ENCODE results near the gene RHNO1. TPM values are rescaled to one million over a fixed set of nuclear protein-coding genes. Genes with fewer than 3 reads are reported as not detected.

RHNO1 gene
- 48.0 to 50.3 TPM (median 49.5 TPM) in 3 replicates for total RNA-seq (2021)
- percentile 90 among the genes with signal in this experiment for Bru-seq, nascent RNA
- long read RNA-seq, experiment 1, transcript RHNO1-210 (1 exons, 1,008 nt): minor isoform, 5 of 177 reads
- long read RNA-seq, experiment 1, transcript RHNO1-203 (2 exons, 1,605 nt): minor isoform, 13 of 177 reads
- long read RNA-seq, experiment 1, transcript RHNO1-204 (3 exons, 1,870 nt): major isoform, 140 of 177 reads
- long read RNA-seq, experiment 1, transcript RHNO1-202 (3 exons, 1,655 nt): minor isoform, 10 of 177 reads
- long read RNA-seq, experiment 1, partial matches to known transcripts: 3 of 177 reads
- long read RNA-seq, experiment 1, other reads (novel, unspliced or antisense): 6 of 177 reads
- long read RNA-seq, experiment 2, transcript RHNO1-210 (1 exons, 1,008 nt): minor isoform, 26 of 82 reads
- long read RNA-seq, experiment 2, transcript RHNO1-204 (3 exons, 1,870 nt): major isoform, 29 of 82 reads
- long read RNA-seq, experiment 2, partial matches to known transcripts: 18 of 82 reads
- long read RNA-seq, experiment 2, other reads (novel, unspliced or antisense): 2 of 82 reads
- long read RNA-seq, experiment 3, transcript RHNO1-204 (3 exons, 1,870 nt): major isoform, 50 of 55 reads
- long read RNA-seq, experiment 3, partial matches to known transcripts: 0 of 55 reads
- long read RNA-seq, experiment 3, other reads (novel, unspliced or antisense): 0 of 55 reads

- H3K27me3 Mint-ChIP-seq (ENCODE audit: low read depth): no peaks in the 10 kb centered on the region
- DNase-seq (ENCODE audit: low spot score): peak; percentile 94
- H3K27ac Mint-ChIP-seq: peak within 1 kb of the TSS; percentile 94
- H3K4me1 Mint-ChIP-seq: peaks cover 25% of the 10 kb centered on the region
- POLR2A ChIA-PET: interaction anchor here (0.6 to 2.4 kb wide), 10 partner anchors 9 to 207 kb away, joined by 3 to 24 read pairs (median 4); partner anchors contain the start of gene TULP3
- H3K36me3 Mint-ChIP-seq: peaks cover 28% of the 10 kb centered on the region
- ATAC-seq: peak; percentile 77
- peak within 1 kb of the TSS; percentile 99 for H3K4me3 Mint-ChIP-seq
- CTCF ChIA-PET: interaction anchor here (0.9 to 2.8 kb wide), 13 partner anchors 8 to 186 kb away, joined by 3 to 36 read pairs (median 5); partner anchors contain the start of gene TULP3
- H3K9me3 Mint-ChIP-seq: no peaks in the 10 kb centered on the region
- TF ChIP-seq CREM (CRISPR knock-in tag; IDR thresholded peaks at IDR 0.05): 0 out of 2 replicates have a peak, but pooled peaks have one; percentile 19
- 0 out of 2 replicates have a peak, but pooled peaks have one; percentile 64 for TF ChIP-seq RELA (CRISPR knock-in tag; IDR thresholded peaks at IDR 0.05; ENCODE audit: borderline replicate concordance)
- TF ChIP-seq TP53 (CRISPR knock-in tag; IDR thresholded peaks at IDR 0.05): peak; percentile 81
- TF ChIP-seq KAT7 (CRISPR knock-in tag; IDR thresholded peaks at IDR 0.05; ENCODE audit: borderline replicate concordance): no peak
- TF ChIP-seq JUN (CRISPR knock-in tag; IDR thresholded peaks at IDR 0.05): peak; percentile 70; the same call in 1 of the 2 replicates
- TF ChIP-seq SP1 (CRISPR knock-in tag; conservative IDR thresholded peaks at IDR 0.05): no peak; the same call in 1 of the 2 replicates
- TF ChIP-seq ZNF138 (CRISPR knock-in tag; conservative IDR thresholded peaks at IDR 0.05): no peak
- TF ChIP-seq SMAD3 (CRISPR knock-in tag; IDR thresholded peaks at IDR 0.05; ENCODE audit: borderline replicate concordance): peak; percentile 63; the same call in 1 of the 2 replicates
- peak; percentile 55; the same call in 1 of the 2 replicates for TF ChIP-seq ETV6 (CRISPR knock-in tag; IDR thresholded peaks at IDR 0.05)
- TF ChIP-seq TEAD1 (CRISPR knock-in tag; IDR thresholded peaks at IDR 0.05): peak; percentile 51
- TF ChIP-seq SOX15 (CRISPR knock-in tag; IDR thresholded peaks at IDR 0.05): no peak
- peak; percentile 95 for TF ChIP-seq USF2 (CRISPR knock-in tag; IDR thresholded peaks at IDR 0.05)
- TF ChIP-seq FOXK1 (CRISPR knock-in tag; IDR thresholded peaks at IDR 0.05): peak; percentile 22; the same call in 1 of the 2 replicates
- peak; percentile 45; the same call in 1 of the 2 replicates for TF ChIP-seq ARID4B (CRISPR knock-in tag; IDR thresholded peaks at IDR 0.05; ENCODE audit: borderline replicate concordance)
- TF ChIP-seq, protein P1, sequence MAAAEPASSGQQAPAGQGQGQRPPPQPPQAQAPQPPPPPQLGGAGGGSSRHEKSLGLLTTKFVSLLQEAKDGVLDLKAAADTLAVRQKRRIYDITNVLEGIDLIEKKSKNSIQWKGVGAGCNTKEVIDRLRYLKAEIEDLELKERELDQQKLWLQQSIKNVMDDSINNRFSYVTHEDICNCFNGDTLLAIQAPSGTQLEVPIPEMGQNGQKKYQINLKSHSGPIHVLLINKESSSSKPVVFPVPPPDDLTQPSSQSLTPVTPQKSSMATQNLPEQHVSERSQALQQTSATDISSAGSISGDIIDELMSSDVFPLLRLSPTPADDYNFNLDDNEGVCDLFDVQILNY (CRISPR knock-in tag; IDR thresholded peaks at IDR 0.05): peak; percentile 64; the same call in 1 of the 2 replicates
- 0 out of 2 replicates have a peak, but pooled peaks have one; percentile 56 for TF ChIP-seq MAX (CRISPR knock-in tag; IDR thresholded peaks at IDR 0.05)
- TF ChIP-seq NFE2L1 (CRISPR knock-in tag; IDR thresholded peaks at IDR 0.05): peak; percentile 43; the same call in 1 of the 2 replicates
- 0 out of 2 replicates have a peak, but pooled peaks have one; percentile 17 for TF ChIP-seq NR3C1 (CRISPR knock-in tag; conservative IDR thresholded peaks at IDR 0.05; ENCODE audit: low read depth)
- no peak for TF ChIP-seq ZNF532 (CRISPR knock-in tag; IDR thresholded peaks at IDR 0.05; ENCODE audit: borderline replicate concordance)
- TF ChIP-seq, protein P2, sequence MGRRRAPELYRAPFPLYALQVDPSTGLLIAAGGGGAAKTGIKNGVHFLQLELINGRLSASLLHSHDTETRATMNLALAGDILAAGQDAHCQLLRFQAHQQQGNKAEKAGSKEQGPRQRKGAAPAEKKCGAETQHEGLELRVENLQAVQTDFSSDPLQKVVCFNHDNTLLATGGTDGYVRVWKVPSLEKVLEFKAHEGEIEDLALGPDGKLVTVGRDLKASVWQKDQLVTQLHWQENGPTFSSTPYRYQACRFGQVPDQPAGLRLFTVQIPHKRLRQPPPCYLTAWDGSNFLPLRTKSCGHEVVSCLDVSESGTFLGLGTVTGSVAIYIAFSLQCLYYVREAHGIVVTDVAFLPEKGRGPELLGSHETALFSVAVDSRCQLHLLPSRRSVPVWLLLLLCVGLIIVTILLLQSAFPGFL (CRISPR knock-in tag; IDR thresholded peaks at IDR 0.05; ENCODE audit: borderline replicate concordance): peak; percentile 65; the same call in 1 of the 2 replicates
- no peak for TF ChIP-seq TCF7 (CRISPR knock-in tag; IDR thresholded peaks at IDR 0.05; ENCODE audit: low read depth)
Measured at GRCh38 chr12:2877047-2877952, at the start of gene RHNO1, which contains the start of gene FOXM1. Gene RHNO1, plus strand, starts transcription at chr12:2877223. Its CDS starts 8,144 bp downstream, at chr12:2885367. Gene FOXM1, minus strand, starts transcription at chr12:2877174. Its CDS starts 2,696 bp downstream, at chr12:2874478.

All from WTC11 (cell line).